ENCODE data around the gene PFDN1.
"Not testable (repeated sequence)": the region's sequence is repeated elsewhere in the genome, so short reads cannot be mapped to it uniquely, and the experiment has no call there.

- not testable (repeated sequence) for TF ChIP-seq ZNF565 (CRISPR knock-in tag; conservative IDR thresholded peaks at IDR 0.05; ENCODE audit: low read depth); CSRNP3 (CRISPR knock-in tag; IDR thresholded peaks at IDR 0.05); BACH2 (CRISPR knock-in tag; IDR thresholded peaks at IDR 0.05; ENCODE audit: borderline replicate concordance); PATZ1 (CRISPR knock-in tag; IDR thresholded peaks at IDR 0.05; ENCODE audit: borderline replicate concordance); PPARA (CRISPR knock-in tag; IDR thresholded peaks at IDR 0.05; ENCODE audit: borderline replicate concordance); CREB5 (CRISPR knock-in tag; IDR thresholded peaks at IDR 0.05; ENCODE audit: low read depth); ZFP3 (CRISPR knock-in tag; IDR thresholded peaks at IDR 0.05); POU6F1 (CRISPR knock-in tag; IDR thresholded peaks at IDR 0.05; ENCODE audit: borderline replicate concordance, low read depth); TSHZ2 (CRISPR knock-in tag; IDR thresholded peaks at IDR 0.05); ZFP30 (CRISPR knock-in tag; IDR thresholded peaks at IDR 0.05); RARB (CRISPR knock-in tag; IDR thresholded peaks at IDR 0.05); ISL1 (CRISPR knock-in tag; IDR thresholded peaks at IDR 0.05); ARNTL (CRISPR knock-in tag; IDR thresholded peaks at IDR 0.05; ENCODE audit: borderline replicate concordance, low read depth); TOX (CRISPR knock-in tag; IDR thresholded peaks at IDR 0.05; ENCODE audit: borderline replicate concordance)
Measured at GRCh38 chr5:140343849-140344248, 40.9 kb upstream of the PFDN1 start.

All from SK-N-SH treated with all-trans-retinoic acid at 6 μM for 48 hours (cell line).